ENCODE data around the gene ZBTB34. TPM values are rescaled to one million over a fixed set of nuclear protein-coding genes. Genes with fewer than 3 reads are reported as not detected.

Gene ZBTB34
- polyA plus RNA-seq, 1 donor from 2014 or later: 19.5 TPM

GRCh38 chr9:126844085-126844484 is 16.4 kb upstream of the ZBTB34 start:
- no peaks in the 10 kb centered on the region for H3K79me2 ChIP-seq (replicated peaks; ENCODE audit: insufficient read depth, low read length)
- H3K9ac ChIP-seq (ENCODE audit: low read length): no peak overlapping the region
- H3K4me3 ChIP-seq (ENCODE audit: low read length): no peak overlapping the region
- no peaks in the 10 kb centered on the region for H3K36me3 ChIP-seq (ENCODE audit: insufficient read depth, low read length)
- no peak overlapping the region for H3K4me2 ChIP-seq (ENCODE audit: low read length)
- no peaks in the 10 kb centered on the region for H3K9me2 ChIP-seq (ENCODE audit: insufficient read depth, low read length)
- no peak for TF ChIP-seq POLR2AphosphoS5 (IDR thresholded peaks at IDR 0.05)
- no peak for TF ChIP-seq REST (IDR thresholded peaks at IDR 0.05; ENCODE audit: borderline replicate concordance)
- no peak for TF ChIP-seq EZH2 (IDR thresholded peaks at IDR 0.05; ENCODE audit: borderline replicate concordance, insufficient read depth, low read length, poor library complexity, severe bottlenecking)
- TF ChIP-seq TAF1 (IDR thresholded peaks at IDR 0.05; ENCODE audit: low read depth): no peak
- no peak for TF ChIP-seq EP300 (conservative IDR thresholded peaks at IDR 0.05; ENCODE audit: poor library complexity, severe bottlenecking)
- no peak for TF ChIP-seq MXI1 (conservative IDR thresholded peaks at IDR 0.05; ENCODE audit: poor library complexity, severe bottlenecking)
- no peak for TF ChIP-seq RAD21 (conservative IDR thresholded peaks at IDR 0.05)
- TF ChIP-seq CTCF (IDR thresholded peaks at IDR 0.05; ENCODE audit: poor library complexity, severe bottlenecking): no peak
- no peak for TF ChIP-seq SMC3 (conservative IDR thresholded peaks at IDR 0.05; ENCODE audit: poor library complexity)
- no peaks in the 10 kb centered on the region for H4K20me1 ChIP-seq (ENCODE audit: insufficient read depth)
- no peak overlapping the region for H3K27ac ChIP-seq (ENCODE audit: low read length)
- no peaks in the 10 kb centered on the region for H3F3A ChIP-seq (ENCODE audit: insufficient read depth, low read length, poor library complexity, severe bottlenecking)
- H3K27me3 ChIP-seq (ENCODE audit: insufficient read depth, low read depth, low read length): no peaks in the 10 kb centered on the region
- H3K9me3 ChIP-seq (ENCODE audit: low read length): no peaks in the 10 kb centered on the region
- H2AFZ ChIP-seq (ENCODE audit: low read depth, low read length): no peak overlapping the region

- H3K9me3 ChIP-seq (ENCODE audit: low read length): no peaks in the 10 kb centered on the region
- no peaks in the 10 kb centered on the region for H3F3A ChIP-seq (ENCODE audit: insufficient read depth, low read length, poor library complexity, severe bottlenecking)
- no peaks in the 10 kb centered on the region for H3K79me2 ChIP-seq (replicated peaks; ENCODE audit: insufficient read depth, low read length)
- H3K9me2 ChIP-seq (ENCODE audit: insufficient read depth, low read length): no peaks in the 10 kb centered on the region
- no peak for TF ChIP-seq MXI1 (conservative IDR thresholded peaks at IDR 0.05; ENCODE audit: poor library complexity, severe bottlenecking)
- no peak overlapping the region for H3K4me3 ChIP-seq (ENCODE audit: low read length)
- no peak overlapping the region for H2AFZ ChIP-seq (ENCODE audit: low read depth, low read length)
- H3K27ac ChIP-seq (ENCODE audit: low read length): no peak overlapping the region
- H3K9ac ChIP-seq (ENCODE audit: low read length): no peak overlapping the region
- H4K20me1 ChIP-seq (ENCODE audit: insufficient read depth): no peaks in the 10 kb centered on the region
- H3K27me3 ChIP-seq (ENCODE audit: insufficient read depth, low read depth, low read length): no peaks in the 10 kb centered on the region
- H3K4me2 ChIP-seq (ENCODE audit: low read length): no peak overlapping the region
- H3K36me3 ChIP-seq (ENCODE audit: insufficient read depth, low read length): no peaks in the 10 kb centered on the region
These were observed 13.4 kb upstream of the ZBTB34 start for GRCh38 chr9:126847051-126847450.
